Activated CD4-positive, alpha-beta memory T cell treated with anti-CD3 and anti-CD28 coated beads, Interleukin-2, amount 10 ng/mL, durations not matched to agents 7 days and 5 days (primary cell): ENCODE data around the gene HECTD3. TPM values are rescaled to one million over a fixed set of nuclear protein-coding genes. Genes with fewer than 3 reads are reported as not detected.
A peak's percentile ranks its signal among the peaks of the same experiment; 100 is the strongest.

Source experiments
- CTCF ChIA-PET: fragments of 350-600 bp; sonication (Branson Sonifier 250); formaldehyde crosslinking; loops from one replicate; lab custom pipeline; 2021; ENCODE audit warnings: antibody characterized with exemption, inconsistent platforms; lab: Charles Lee
- POLR2A ChIA-PET: fragments of 350-600 bp; sonication (Branson Sonifier 250); formaldehyde crosslinking; loops from one replicate; lab custom pipeline; 2021; ENCODE audit warnings: antibody characterized with exemption; lab: Charles Lee
- DNase-seq: peaks from one replicate; pipeline ENCODE4 v3.0.0-alpha.2; 2020
- H3K27ac Mint-ChIP-seq: one replicate; pipeline ENCODE4 v1.8.0; 2021; ENCODE audit warnings: mild to moderate bottlenecking, mixed read lengths
- H3K27me3 Mint-ChIP-seq: one replicate; pipeline ENCODE4 v1.8.0; 2021; ENCODE audit warnings: mixed read lengths
- H3K36me3 Mint-ChIP-seq: one replicate; pipeline ENCODE4 v1.8.0; 2021; ENCODE audit warnings: low read depth, mixed read lengths
- H3K4me1 Mint-ChIP-seq: one replicate; pipeline ENCODE4 v1.8.0; 2021; ENCODE audit warnings: mixed read lengths
- H3K4me3 Mint-ChIP-seq: one replicate; pipeline ENCODE4 v1.8.0; 2021; ENCODE audit warnings: mild to moderate bottlenecking, mixed read lengths
- H3K9me3 Mint-ChIP-seq: one replicate; pipeline ENCODE4 v1.8.0; 2021; ENCODE audit warnings: mixed read lengths
- total RNA-seq, 2 experiments: library from RNA; stranded (reverse); gene quantifications; one replicate each; pipeline ENCODE4 v1.2.3, GENCODE V29; 2021

Gene HECTD3
- total RNA-seq, result 10 to 100 TPM; 40.3 to 43.5 TPM

DNA sequence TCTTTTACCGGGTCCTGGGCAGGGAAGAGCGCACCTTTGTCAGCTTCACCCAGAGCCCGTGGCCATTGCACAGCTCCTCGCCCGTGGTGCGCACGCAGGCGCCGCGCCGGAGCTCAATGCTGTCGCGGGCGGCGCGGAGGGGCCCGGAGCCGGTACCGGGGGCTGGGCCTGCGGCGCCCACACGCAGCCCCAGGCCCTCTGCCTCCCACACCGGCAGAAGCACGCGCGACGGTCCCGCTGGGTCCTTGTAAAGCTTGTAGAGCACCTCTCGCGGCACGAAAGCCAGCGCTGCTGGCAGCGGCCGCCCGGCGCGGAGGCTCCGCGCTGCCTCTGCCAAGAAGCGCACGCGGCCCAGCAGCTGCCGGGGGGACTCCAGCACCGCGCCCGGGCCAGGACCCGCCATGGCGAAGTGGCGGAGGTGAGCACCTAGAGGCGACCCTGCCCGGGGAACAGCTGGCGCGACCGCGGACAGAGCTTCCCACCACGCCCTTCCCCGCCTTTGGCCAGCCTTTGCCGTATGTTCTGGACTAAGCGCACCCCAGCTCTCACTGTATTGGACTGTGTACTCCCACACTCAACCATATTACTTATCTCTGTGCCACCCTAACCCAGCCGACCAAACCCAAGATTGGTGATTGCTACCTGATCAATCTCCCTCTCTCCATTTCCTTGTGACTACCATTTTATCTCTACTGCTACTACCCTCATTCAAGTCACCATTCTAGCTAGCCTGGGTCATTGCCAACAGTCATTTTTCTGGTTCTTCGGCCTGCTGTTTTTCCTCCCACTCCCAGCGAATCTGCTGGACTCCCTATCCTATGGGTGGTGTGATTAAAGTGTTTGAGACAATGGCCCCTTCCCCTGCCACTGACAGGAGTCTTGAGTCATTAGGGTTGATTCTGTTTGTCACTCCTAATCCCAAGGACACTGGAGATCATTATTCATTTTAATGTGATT is at the start of gene HECTD3:
TSS of gene HECTD3 (minus strand) at position 470 of the 957 bp plus-strand sequence. CDS start at position 403, 67 bp downstream.
- Mint-ChIP-seq H3K4me1 (peaks cover 47% of the 10 kb centered on the region), H3K36me3 (peaks cover 32% of the 10 kb centered on the region), H3K27ac (peak within 1 kb of the TSS; percentile 85), H3K27me3 (no peaks in the 10 kb centered on the region), H3K9me3 (no peaks in the 10 kb centered on the region), H3K4me3 (peak within 1 kb of the TSS; percentile 81)
- DNase-seq, result peak; percentile 77
- POLR2A ChIA-PET, result interaction anchor here (0.6 to 5.8 kb wide), 52 partner anchors 8 to 820 kb away, joined by 3 to 76 read pairs (median 4); partner anchors contain the start of genes AKR1A1, ARMH1, BEST4 and BTBD19
- CTCF ChIA-PET, result interaction anchor here (0.7 to 12.8 kb wide), 22 partner anchors 8 to 489 kb away, joined by 3 to 331 read pairs (median 10); partner anchors contain the start of genes CCDC163, EIF2B3, MMACHC and MUTYH

DNA sequence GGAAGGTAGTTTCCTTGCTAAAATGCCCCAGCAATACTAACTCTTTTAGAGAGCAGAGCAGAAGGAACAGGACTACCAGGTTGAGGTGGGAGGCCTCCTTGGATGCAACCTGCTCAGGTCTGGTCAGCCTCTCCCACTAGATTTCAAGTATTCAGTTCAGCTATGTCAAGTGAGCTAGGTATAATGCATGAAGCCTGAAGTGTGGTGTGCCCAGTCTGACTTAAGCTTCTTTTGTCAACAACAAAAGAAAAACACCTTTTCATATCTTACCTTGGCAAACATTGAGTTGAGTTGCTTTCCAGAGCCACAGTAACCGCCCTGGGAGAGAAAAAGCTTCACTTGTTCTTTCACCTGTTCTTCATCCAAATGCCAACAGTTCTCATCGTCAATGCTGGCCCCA is 48.7 kb upstream of the HECTD3 start:
- CTCF ChIA-PET, result no interaction called here
- Mint-ChIP-seq H3K9me3 (no peaks in the 10 kb centered on the region), H3K4me3 (no peak overlapping the region), H3K4me1 (no peaks in the 10 kb centered on the region), H3K27me3 (no peaks in the 10 kb centered on the region), H3K36me3 (no peaks in the 10 kb centered on the region), H3K27ac (no peak overlapping the region)
- POLR2A ChIA-PET, result no interaction called here
- no peak for DNase-seq

DNA sequence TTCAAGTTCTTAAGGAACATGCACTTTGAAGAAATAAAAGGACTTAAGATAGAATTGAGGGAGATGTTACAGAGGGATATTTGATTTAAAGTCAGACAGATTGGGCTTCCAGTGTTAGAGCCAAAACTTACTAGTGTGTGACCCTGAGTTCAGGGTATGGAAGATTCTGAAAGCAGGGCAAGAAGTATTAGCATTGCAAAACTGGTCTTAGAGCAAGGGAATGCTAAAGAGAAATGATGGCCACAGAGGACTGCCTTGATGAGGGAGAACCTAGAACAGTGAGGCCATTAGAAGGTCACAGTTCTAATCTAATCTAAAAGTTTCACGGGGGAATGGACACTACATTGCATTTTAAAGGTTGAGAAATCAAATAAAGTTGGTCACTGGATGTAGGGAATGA is 46.4 kb upstream of the HECTD3 start:
- peaks cover 1% of the 10 kb centered on the region for H3K27me3 Mint-ChIP-seq
- no peak overlapping the region for H3K27ac Mint-ChIP-seq
- H3K36me3 Mint-ChIP-seq, result no peaks in the 10 kb centered on the region
- H3K4me3 Mint-ChIP-seq, result no peak overlapping the region
- POLR2A ChIA-PET, result no interaction called here
- no peaks in the 10 kb centered on the region for H3K9me3 Mint-ChIP-seq
- CTCF ChIA-PET, result no interaction called here
- H3K4me1 Mint-ChIP-seq, result no peaks in the 10 kb centered on the region
- DNase-seq, result no peak

DNA sequence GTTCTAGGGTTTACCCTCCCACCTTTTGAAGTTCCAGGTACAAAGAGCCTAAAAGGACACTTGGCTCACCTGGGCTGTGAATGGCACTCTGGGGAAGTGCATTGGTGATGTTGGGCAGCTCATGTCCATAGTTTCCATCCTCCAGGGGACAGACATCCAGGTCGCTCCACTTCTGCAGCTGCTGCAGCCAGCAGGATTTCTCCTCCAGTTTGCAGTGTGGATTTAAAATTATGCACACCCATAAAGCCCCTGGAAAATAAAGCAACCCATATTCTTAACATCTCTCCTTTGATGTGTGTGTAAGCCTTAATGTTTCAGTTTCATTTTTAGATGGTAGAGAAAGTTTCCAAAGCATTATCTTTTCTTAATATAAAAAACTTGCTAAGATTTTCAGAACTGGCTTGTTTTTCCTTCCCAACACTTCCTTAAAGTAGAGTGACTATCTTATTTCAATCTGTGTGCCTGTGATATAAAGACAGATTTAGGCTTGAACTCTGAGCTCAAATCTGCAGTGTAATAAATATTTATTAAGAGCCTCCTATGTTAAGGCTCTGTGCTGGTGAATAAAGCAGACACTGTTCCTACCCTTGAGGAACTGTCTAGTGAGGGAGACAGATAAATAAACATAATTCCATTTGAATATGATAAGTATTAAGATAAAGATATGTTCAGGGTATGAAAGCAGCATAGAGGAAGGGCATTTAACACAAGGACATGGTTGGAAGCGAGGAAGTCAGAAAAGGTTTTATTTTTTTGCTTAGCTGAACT is 40.1 kb upstream of the HECTD3 start:
- ChIA-PET CTCF (interaction anchor here (0.7 to 1.7 kb wide), 5 partner anchors 10 to 252 kb away, joined by 3 to 6 read pairs (median 4); no protein-coding TSS in a partner anchor), POLR2A (interaction anchor here (1.2 to 1.4 kb wide), 3 partner anchors 11 to 289 kb away, joined by 3 read pairs; partner anchors contain the start of genes EIF2B3 and MUTYH)
- no peak overlapping the region for H3K27ac Mint-ChIP-seq
- H3K4me3 Mint-ChIP-seq, result peak overlapping the region; percentile 9
- DNase-seq, result no peak
- H3K27me3 Mint-ChIP-seq, result peaks cover 1% of the 10 kb centered on the region
- no peaks in the 10 kb centered on the region for H3K9me3 Mint-ChIP-seq
- no peaks in the 10 kb centered on the region for H3K36me3 Mint-ChIP-seq
- H3K4me1 Mint-ChIP-seq, result peaks cover 14% of the 10 kb centered on the region

DNA sequence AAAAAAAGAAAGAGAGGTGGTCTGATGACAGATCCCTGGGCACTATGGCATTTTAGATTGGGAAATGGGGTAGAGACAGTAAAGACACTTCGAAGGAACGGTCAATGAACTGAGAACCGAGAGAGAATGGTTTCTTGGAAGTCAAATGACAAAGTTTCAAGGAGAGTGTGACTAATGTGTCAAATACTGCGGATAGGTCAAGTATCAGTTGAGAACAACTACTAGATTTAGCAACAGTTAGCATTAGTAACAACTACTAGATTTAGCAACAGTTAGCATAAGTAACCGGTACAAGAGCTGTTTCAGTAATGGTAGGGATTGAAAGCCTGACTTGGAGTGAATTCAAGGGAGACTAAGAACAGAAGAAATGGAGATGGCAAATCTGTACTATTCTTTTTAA is 35.9 kb upstream of the HECTD3 start:
- Mint-ChIP-seq H3K9me3 (no peaks in the 10 kb centered on the region), H3K4me3 (no peak overlapping the region), H3K4me1 (peaks cover 14% of the 10 kb centered on the region), H3K27ac (no peak overlapping the region), H3K27me3 (no peaks in the 10 kb centered on the region), H3K36me3 (no peaks in the 10 kb centered on the region)
- CTCF ChIA-PET, result no interaction called here
- POLR2A ChIA-PET, result no interaction called here
- no peak for DNase-seq

DNA sequence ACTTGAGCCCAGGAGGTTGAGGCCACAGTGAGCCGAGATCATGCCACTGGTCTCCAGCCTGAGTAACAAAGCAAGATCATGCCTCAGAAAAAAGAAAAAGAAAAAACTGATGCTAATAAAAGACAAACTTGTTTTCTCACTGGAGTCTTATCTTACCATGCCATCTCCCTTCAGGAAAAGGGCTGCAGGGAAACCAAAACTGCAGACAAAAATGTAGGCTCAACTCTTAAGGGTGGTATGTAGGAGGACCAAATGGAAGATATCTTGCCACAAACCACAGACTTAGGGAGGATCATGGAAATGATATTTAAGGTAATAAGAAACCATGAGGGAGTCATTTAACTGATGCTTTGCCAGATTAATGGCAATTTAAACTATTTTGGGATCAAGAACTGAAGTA is 33.8 kb upstream of the HECTD3 start:
- no peaks in the 10 kb centered on the region for H3K9me3 Mint-ChIP-seq
- DNase-seq, result no peak
- no peaks in the 10 kb centered on the region for H3K36me3 Mint-ChIP-seq
- peaks cover 2% of the 10 kb centered on the region for H3K4me1 Mint-ChIP-seq
- ChIA-PET POLR2A (no interaction called here), CTCF (no interaction called here)
- H3K27me3 Mint-ChIP-seq, result no peaks in the 10 kb centered on the region
- H3K4me3 Mint-ChIP-seq, result no peak overlapping the region
- no peak overlapping the region for H3K27ac Mint-ChIP-seq

DNA sequence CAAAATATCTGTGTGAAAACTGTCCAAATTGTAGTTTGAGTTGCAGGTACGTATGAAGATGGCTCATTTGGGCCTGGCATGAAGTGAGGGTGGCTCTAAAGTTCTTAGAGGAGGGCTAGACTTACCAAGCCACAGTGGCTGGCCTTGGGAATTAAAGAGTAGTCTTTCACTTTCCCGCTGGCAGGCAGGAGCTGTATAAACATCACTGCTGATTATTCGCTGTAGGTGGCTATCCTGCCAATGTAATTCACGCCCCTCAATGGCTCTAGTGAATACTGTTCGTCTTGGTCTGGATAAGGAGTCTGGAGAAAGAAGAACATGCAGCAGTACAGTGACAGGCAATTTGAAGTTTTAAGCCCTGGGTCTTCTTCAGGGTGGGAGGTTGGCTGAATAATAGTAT is 32.0 kb upstream of the HECTD3 start:
- Mint-ChIP-seq H3K4me1 (no peaks in the 10 kb centered on the region), H3K9me3 (no peaks in the 10 kb centered on the region)

DNA sequence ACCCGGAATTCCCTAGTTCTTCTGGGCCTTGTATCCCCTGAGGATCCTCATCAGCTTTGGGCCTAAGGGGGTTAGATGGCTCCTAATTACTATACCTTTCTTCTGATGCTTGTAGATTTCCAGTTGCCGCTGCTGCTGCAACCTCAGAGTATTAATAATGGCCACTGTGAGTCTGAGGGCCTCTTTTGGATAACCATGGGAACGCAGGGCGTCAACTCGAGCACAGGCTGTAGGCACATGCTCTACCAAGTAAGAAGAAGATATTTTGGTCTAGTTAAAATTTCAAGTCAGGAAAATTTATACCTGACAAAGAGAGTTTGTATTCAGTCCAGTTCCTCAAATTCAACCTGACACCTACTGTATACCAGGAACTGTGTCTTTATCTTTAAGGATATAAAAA is 29.2 kb upstream of the HECTD3 start:
- CTCF ChIA-PET, result no interaction called here
- H3K36me3 Mint-ChIP-seq, result no peaks in the 10 kb centered on the region
- H3K9me3 Mint-ChIP-seq, result no peaks in the 10 kb centered on the region
- no peak for DNase-seq
- H3K4me3 Mint-ChIP-seq, result no peak overlapping the region
- no peak overlapping the region for H3K27ac Mint-ChIP-seq
- H3K4me1 Mint-ChIP-seq, result peaks cover 2% of the 10 kb centered on the region
- POLR2A ChIA-PET, result interaction anchor here (1.1 kb wide), 1 partner anchor 10 kb away, joined by 3 read pairs; no protein-coding TSS in a partner anchor
- no peaks in the 10 kb centered on the region for H3K27me3 Mint-ChIP-seq

More for the DNA sequence above, 32.0 kb upstream of the HECTD3 start:
- no peak for DNase-seq
- ChIA-PET CTCF (no interaction called here), POLR2A (no interaction called here)
- Mint-ChIP-seq H3K27ac (no peak overlapping the region), H3K36me3 (no peaks in the 10 kb centered on the region), H3K27me3 (no peaks in the 10 kb centered on the region), H3K4me3 (no peak overlapping the region)

DNA sequence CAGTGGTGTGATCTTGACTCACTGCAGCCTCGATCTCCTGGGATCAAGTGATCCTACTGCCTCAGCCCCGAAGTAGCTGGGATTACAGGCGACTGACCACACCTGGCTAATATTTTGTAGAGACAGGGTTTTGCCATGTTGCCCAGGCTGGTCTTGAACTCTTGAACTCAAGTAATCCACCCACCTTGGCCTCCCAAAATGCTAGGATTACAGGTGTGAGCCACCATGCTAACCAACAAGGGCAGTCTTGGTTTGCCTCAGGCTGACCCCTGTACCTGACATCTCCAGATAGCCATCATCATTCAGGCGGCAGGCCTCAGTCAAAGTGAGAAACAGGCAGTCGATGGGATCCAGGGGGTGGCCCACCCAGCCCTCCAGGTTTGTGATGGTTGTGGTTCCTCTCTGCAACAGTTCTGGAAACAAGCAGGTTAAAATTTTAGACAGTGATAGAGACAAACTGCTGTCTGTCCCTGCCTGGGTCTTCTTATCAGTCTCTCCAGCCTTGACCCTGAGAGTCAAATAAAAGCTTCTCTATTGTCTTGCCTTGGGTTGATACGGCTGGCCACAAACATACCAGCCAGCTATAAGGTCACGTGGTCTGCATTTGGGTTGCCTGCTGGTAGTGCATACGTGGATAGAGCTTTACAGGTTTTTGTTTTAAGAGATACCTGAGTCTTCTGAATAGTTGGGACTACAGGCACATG is 27.7 kb upstream of the HECTD3 start:
- DNase-seq, result no peak
- Mint-ChIP-seq H3K27ac (no peak overlapping the region), H3K27me3 (no peaks in the 10 kb centered on the region), H3K9me3 (no peaks in the 10 kb centered on the region), H3K4me3 (no peak overlapping the region), H3K4me1 (peaks cover 2% of the 10 kb centered on the region), H3K36me3 (no peaks in the 10 kb centered on the region)
- CTCF ChIA-PET, result no interaction called here
- POLR2A ChIA-PET, result no interaction called here

DNA sequence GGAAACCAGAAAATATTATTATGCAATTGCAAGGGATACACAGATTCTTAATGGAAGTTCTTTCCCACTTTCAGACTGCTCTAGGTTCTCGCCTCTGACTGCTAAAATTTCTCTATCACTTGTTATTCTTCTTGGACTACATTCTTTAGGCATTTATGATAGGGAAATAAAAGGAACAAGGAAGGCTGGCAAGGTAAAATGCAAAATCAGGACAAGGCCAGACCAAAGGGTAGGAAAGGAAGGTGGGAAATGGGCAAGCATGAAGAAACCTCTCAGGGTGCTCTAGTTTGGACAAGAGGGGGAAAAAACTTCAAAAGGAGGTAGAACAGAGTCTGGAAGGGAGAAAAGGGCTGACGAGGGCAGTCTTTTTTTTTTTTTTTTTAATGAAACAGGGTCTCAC is 27.1 kb upstream of the HECTD3 start:
- DNase-seq, result no peak
- Mint-ChIP-seq H3K27ac (no peak overlapping the region), H3K27me3 (no peaks in the 10 kb centered on the region), H3K4me1 (peaks cover 4% of the 10 kb centered on the region), H3K36me3 (no peaks in the 10 kb centered on the region), H3K9me3 (no peaks in the 10 kb centered on the region), H3K4me3 (no peak overlapping the region)
- ChIA-PET CTCF (no interaction called here), POLR2A (no interaction called here)

DNA sequence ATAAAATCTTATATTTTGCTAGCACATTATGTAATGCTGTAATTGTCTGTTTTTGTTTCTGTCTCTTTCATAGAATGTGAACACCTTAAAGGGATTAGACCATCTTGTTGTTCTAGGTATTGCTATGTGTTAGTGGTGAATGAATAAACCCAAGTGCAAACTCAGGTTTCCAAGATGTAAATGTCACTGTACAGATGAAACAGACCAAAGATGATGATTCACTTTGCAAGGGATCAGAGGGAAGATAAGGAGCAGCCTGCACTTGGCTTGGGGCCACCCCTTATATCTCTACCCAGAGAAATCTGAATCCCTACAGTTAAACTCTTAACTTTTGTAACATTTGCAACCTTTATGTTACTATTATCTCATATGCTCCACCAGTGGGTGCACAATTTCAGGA is 26.3 kb upstream of the HECTD3 start:
- CTCF ChIA-PET, result no interaction called here
- no peaks in the 10 kb centered on the region for H3K9me3 Mint-ChIP-seq
- no peaks in the 10 kb centered on the region for H3K36me3 Mint-ChIP-seq
- H3K4me1 Mint-ChIP-seq, result peaks cover 4% of the 10 kb centered on the region
- H3K4me3 Mint-ChIP-seq, result no peak overlapping the region
- POLR2A ChIA-PET, result no interaction called here
- no peaks in the 10 kb centered on the region for H3K27me3 Mint-ChIP-seq
- H3K27ac Mint-ChIP-seq, result no peak overlapping the region
- no peak for DNase-seq

DNA sequence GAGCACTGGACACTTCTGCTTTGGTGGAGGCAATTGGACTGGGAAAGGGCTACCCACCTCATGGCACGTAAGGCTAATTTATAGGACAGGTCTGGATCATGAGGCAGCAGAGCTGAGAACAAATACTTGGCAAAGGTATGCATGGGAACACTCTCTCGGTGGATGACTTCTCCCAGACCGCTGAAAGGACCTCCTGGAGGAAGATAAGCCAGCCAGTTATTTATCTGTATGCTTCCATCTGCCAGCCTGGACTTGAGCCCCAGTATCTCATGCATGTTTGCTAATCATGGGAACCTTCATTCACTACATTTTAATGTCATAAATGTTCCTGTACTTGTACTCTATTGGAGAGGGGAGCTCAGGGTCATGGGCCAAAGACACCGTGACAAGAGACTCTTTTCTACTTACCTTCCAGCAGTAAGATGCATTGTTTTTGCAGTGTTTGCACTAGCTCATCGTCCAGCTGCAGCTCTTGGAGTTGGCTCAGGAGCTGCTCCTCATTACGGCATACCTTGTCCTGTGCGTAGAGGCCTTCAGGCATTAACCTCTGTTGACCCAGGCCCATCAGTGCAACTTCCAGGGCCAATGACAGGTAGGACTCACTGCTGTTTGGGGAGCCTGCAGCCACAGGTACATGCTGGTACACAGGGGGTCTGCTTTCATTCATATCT is 24.6 kb upstream of the HECTD3 start:
- Mint-ChIP-seq H3K36me3 (no peaks in the 10 kb centered on the region), H3K27ac (no peak overlapping the region), H3K4me3 (no peak overlapping the region), H3K9me3 (no peaks in the 10 kb centered on the region), H3K27me3 (no peaks in the 10 kb centered on the region), H3K4me1 (peaks cover 4% of the 10 kb centered on the region)
- CTCF ChIA-PET, result interaction anchor here (0.7 to 1.1 kb wide), 2 partner anchors 22 to 274 kb away, joined by 3 to 4 read pairs; no protein-coding TSS in a partner anchor
- DNase-seq, result no peak
- POLR2A ChIA-PET, result no interaction called here
